A549 (cell line): ENCODE data around the gene SBK3. TPM values are rescaled to one million over a fixed set of nuclear protein-coding genes. Genes with fewer than 3 reads are reported as not detected.

Experiments used
- ATAC-seq, 2 experiments: fragments of 200-7000 bp in 1 of 2; fragments of >200 bp in 1 of 2; cut with Nextera tagmentation in 1 of 2; cut with Tn5 transposase in 1 of 2; 3 replicates each; pipeline versions ENCODE4 v1.8.0 to v1.9.1; 2018 to 2020; ENCODE audit warnings: mild to moderate bottlenecking in 1 of 2, moderate library complexity in 1 of 2
- CTCF ChIA-PET: fragments of 300-600 bp; sonication (Branson Sonifier 250); formaldehyde crosslinking; extraction: SDS; loops from one replicate; lab custom pipeline; 2021; ENCODE audit warnings: antibody characterized with exemption, inconsistent platforms; lab: Yijun Ruan, JAX
- POLR2A ChIA-PET: fragments of 350-600 bp; formaldehyde crosslinking; extraction: SDS; loops from one replicate; lab custom pipeline; 2021; ENCODE audit warnings: antibody characterized with exemption, inconsistent platforms; lab: Yijun Ruan, JAX
- DNase-seq, 2 experiments: peaks; one replicate each; pipeline versions ENCODE4 v3.0.0 to v3.0.0-alpha.2; 2011 to 2016; ENCODE audit warnings: low read depth in 1 of 2, low spot score in 1 of 2
- FAIRE-seq: peaks from 2 replicates; lab custom pipeline; 2011; peaks lifted over from hg19 to GRCh38; lab: Jason Lieb, UNC
- H3K27ac ChIP-seq, 2 experiments: fragments of >200 bp; sonication (Bioruptor Twin); formaldehyde crosslinking; 3 replicates each; pipeline ENCODE4 v1.5.1; 2016 to 2017
- H3K4me1 ChIP-seq: fragments of >200 bp; sonication (Bioruptor Twin); formaldehyde crosslinking; 3 replicates; pipeline ENCODE4 v1.6.1; 2016
- H3K4me2 ChIP-seq: fragments of >200 bp; sonication (Bioruptor Twin); formaldehyde crosslinking; 3 replicates; pipeline ENCODE4 v1.6.1; 2016
- H3K4me3 ChIP-seq: fragments of >200 bp; sonication (Bioruptor Twin); formaldehyde crosslinking; 3 replicates; pipeline ENCODE4 v1.5.1; 2016
- H3K9me3 ChIP-seq: fragments of >200 bp; sonication (Bioruptor Twin); formaldehyde crosslinking; 3 replicates; pipeline ENCODE4 v1.6.1; 2016
- CBX8 ChIP-seq: fragments of 200-600 bp; sonication (generic); IDR thresholded peaks from 2 replicates; pipeline ENCODE4 v1.6.1; 2016
- CEBPB ChIP-seq, 2 experiments: fragments of >200 bp in 1 of 2; sonication (Bioruptor Twin) in 1 of 2; formaldehyde crosslinking in 1 of 2; IDR thresholded peaks; 2 replicates each; pipeline ENCODE4 v1.6.1; 2012 to 2016
- CHD2 ChIP-seq: fragments of 150-350 bp; IDR thresholded peaks from 2 replicates; pipeline ENCODE4 v1.6.1; 2014; ENCODE audit warnings: low read length; ENCODE audit not compliant: partially characterized antibody
- EHF ChIP-seq: fragments of 250-450 bp; sonication (Bioruptor Pico); IDR thresholded peaks from 2 replicates; pipeline ENCODE4 v1.5.0; 2020; ENCODE audit warnings: mild to moderate bottlenecking
- EHMT2 ChIP-seq: fragments of 200-600 bp; sonication (generic); IDR thresholded peaks from 2 replicates; pipeline ENCODE4 v1.6.1; 2016; ENCODE audit warnings: antibody characterized with exemption, low read depth, mild to moderate bottlenecking, moderate library complexity
- ESRRA ChIP-seq: fragments of 150-350 bp; IDR thresholded peaks from 2 replicates; pipeline ENCODE4 v1.6.1; 2014; ENCODE audit warnings: mild to moderate bottlenecking, low read length, borderline replicate concordance
- FOSL2 ChIP-seq, 2 experiments: fragments of 450-650 bp in 1 of 2; fragments of >200 bp in 1 of 2; sonication (Bioruptor Twin) in 1 of 2; formaldehyde crosslinking; IDR thresholded peaks; 2 replicates each; pipeline versions ENCODE4 v1.5.0 to v1.6.1; 2016 to 2020; ENCODE audit warnings: mild to moderate bottlenecking in 1 of 2, moderate library complexity in 1 of 2
- GATA3 ChIP-seq: IDR thresholded peaks from 2 replicates; pipeline ENCODE4 v1.6.1; 2012; ENCODE audit warnings: borderline replicate concordance
- HOXB13 ChIP-seq: fragments of 250-450 bp; sonication (Bioruptor Pico); IDR thresholded peaks from 2 replicates; pipeline ENCODE4 v1.5.0; 2020; ENCODE audit warnings: low read depth, mild to moderate bottlenecking, moderate library complexity
- JUNB ChIP-seq: fragments of >200 bp; sonication (Bioruptor Twin); formaldehyde crosslinking; IDR thresholded peaks from 2 replicates; pipeline ENCODE4 v1.6.1; 2016
- KDM5A ChIP-seq: fragments of 200-600 bp; sonication (generic); IDR thresholded peaks from 2 replicates; pipeline ENCODE4 v1.6.1; 2016; ENCODE audit warnings: antibody characterized with exemption, mild to moderate bottlenecking
- NFE2L2 ChIP-seq: fragments of 150-350 bp; conservative IDR thresholded peaks from 2 replicates; pipeline ENCODE4 v1.6.1; 2014; ENCODE audit warnings: low read length
- NPAS2 ChIP-seq: fragments of 250-450 bp; sonication (Bioruptor Pico); IDR thresholded peaks from 2 replicates; pipeline ENCODE4 v1.8.0; 2022; ENCODE audit warnings: mild to moderate bottlenecking, moderate library complexity, borderline replicate concordance
- NR3C1 ChIP-seq: fragments of >200 bp; sonication (Bioruptor Twin); formaldehyde crosslinking; IDR thresholded peaks from 3 replicates; pipeline ENCODE4 v1.6.1; 2017
- PHF8 ChIP-seq: fragments of 200-600 bp; sonication (generic); IDR thresholded peaks from 2 replicates; pipeline ENCODE4 v1.6.1; 2016; ENCODE audit warnings: low read depth, mild to moderate bottlenecking, antibody characterized with exemption, moderate library complexity, borderline replicate concordance
- POLR2A ChIP-seq: IDR thresholded peaks from 2 replicates; pipeline ENCODE4 v1.6.1; 2012; ENCODE audit warnings: mild to moderate bottlenecking, low read length
- RAD21 ChIP-seq, 2 experiments: fragments of >200 bp in 1 of 2; sonication (Bioruptor Twin) in 1 of 2; formaldehyde crosslinking in 1 of 2; IDR thresholded peaks in 1 of 2; conservative IDR thresholded peaks in 1 of 2; 2 replicates in 1 of 2; 3 replicates in 1 of 2; pipeline ENCODE4 v1.6.1; 2012 to 2018; ENCODE audit warnings: inconsistent platforms in 1 of 2
- RFX5 ChIP-seq: fragments of 450-650 bp; IDR thresholded peaks from 2 replicates; pipeline ENCODE4 v1.7.1; 2014; ENCODE audit warnings: antibody characterized with exemption, mild to moderate bottlenecking, moderate library complexity
- SMC3 ChIP-seq: fragments of >200 bp; sonication (Bioruptor Twin); formaldehyde crosslinking; IDR thresholded peaks from 3 replicates; pipeline ENCODE4 v1.6.1; 2018; ENCODE audit warnings: inconsistent platforms
- TP53 ChIP-seq: fragments of 250-450 bp; sonication (Bioruptor Pico); IDR thresholded peaks from 2 replicates; pipeline ENCODE4 v1.5.0; 2021; ENCODE audit warnings: mild to moderate bottlenecking, moderate library complexity
- ZC3H11A ChIP-seq: fragments of 450-650 bp; IDR thresholded peaks from 2 replicates; pipeline ENCODE4 v1.6.1; 2014; ENCODE audit warnings: antibody characterized with exemption, mild to moderate bottlenecking
- ZFP36 ChIP-seq: fragments of 450-650 bp; IDR thresholded peaks from 2 replicates; pipeline ENCODE4 v1.6.1; 2014; ENCODE audit warnings: borderline replicate concordance; ENCODE audit not compliant: partially characterized antibody
- WGBS: methylation state at CpG from one replicate; pipeline ENCODE4 v1.1.6; 2017; ENCODE audit errors: missing lambda C conversion rate; 5-methylcytosine and 5-hydroxymethylcytosine counted together
- polyA plus RNA-seq, 4 experiments: library from polyadenylated mRNA; depleted of rRNA in 3 of 4; stranded (reverse); fragments of >200 nt; fragmentation: RNase III in 1 of 4; extraction: RNeasy Plus Mini Kit Qiagen cat#74134 plus additional on column Dnase treatment in 1 of 4; gene quantifications; 2 replicates in 3 of 4; 3 replicates in 1 of 4; pipeline ENCODE4 v1.2.3, GENCODE V29; 2011 to 2017
- TF ChIP-seq, protein P1 (sequence below): fragments of 450-650 bp; IDR thresholded peaks from 2 replicates; pipeline ENCODE4 v1.6.1; 2014; ENCODE audit warnings: antibody characterized with exemption
- TF ChIP-seq, protein P2 (sequence below): IDR thresholded peaks from 2 replicates; pipeline ENCODE4 v1.6.1; 2012
- TF ChIP-seq, protein P3 (sequence below): fragments of >200 bp; sonication (Bioruptor Twin); formaldehyde crosslinking; IDR thresholded peaks from 3 replicates; pipeline ENCODE4 v1.6.1; 2016
- TF ChIP-seq, protein P4 (sequence below): fragments of 250-450 bp; sonication (Bioruptor Pico); IDR thresholded peaks from 2 replicates; pipeline ENCODE4 v1.5.0; 2020; ENCODE audit warnings: low read depth, mild to moderate bottlenecking, moderate library complexity
- TF ChIP-seq, protein P5 (sequence below): fragments of 150-350 bp; IDR thresholded peaks from 2 replicates; pipeline ENCODE4 v1.6.1; 2014; ENCODE audit warnings: low read depth, mild to moderate bottlenecking, low read length
- TF ChIP-seq, protein P6 (sequence below): fragments of 200-600 bp; sonication (generic); IDR thresholded peaks from 2 replicates; pipeline ENCODE4 v1.6.1; 2016; ENCODE audit warnings: antibody characterized with exemption, mild to moderate bottlenecking, moderate library complexity
- TF ChIP-seq, protein P7 (sequence below): IDR thresholded peaks from 2 replicates; pipeline ENCODE4 v1.6.1; 2012

Gene SBK3
- polyA plus RNA-seq, 2 of the 4 experiments (the other 2 are of a cell fraction): 1.1 TPM

DNA sequence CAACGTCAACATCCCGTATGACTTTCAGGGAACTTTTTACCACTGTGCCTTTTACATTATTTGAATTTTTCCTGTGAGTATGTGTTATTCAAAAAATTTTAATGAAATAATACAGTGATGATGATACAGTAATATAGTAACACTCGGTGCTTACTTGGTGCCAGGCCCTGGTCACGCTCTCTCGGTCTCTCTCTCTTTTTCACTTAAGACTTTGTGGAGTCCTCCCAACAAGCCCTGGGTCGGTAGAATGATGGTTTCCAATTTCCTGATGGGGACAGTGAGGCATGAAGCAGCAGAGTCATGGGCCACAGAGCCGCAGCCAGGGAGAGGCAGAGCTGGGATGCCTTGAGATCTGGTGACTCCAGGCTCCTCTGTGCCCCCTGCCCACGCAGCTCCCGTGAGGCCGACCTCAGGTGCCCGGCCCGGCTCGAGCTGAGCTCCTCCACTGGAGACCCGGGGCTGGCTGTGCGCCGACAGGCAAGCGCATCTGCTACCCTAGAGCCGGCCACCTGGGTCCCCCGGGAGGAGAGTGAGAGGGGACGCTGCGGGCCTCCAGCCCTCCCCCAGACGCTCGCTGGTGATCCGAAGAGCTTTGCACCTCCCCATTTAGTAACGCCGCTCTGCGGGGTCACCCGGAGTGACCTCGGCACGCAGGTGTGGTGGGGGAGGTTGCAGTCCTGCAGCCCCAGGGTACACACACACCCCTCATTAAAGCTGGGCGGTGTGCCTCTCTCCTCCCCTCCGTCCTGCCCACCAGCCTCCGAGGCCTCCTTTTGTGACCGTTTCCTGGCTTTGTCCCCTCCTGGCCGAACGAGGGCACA is 4.4 kb upstream of the SBK3 start:
- POLR2A ChIA-PET: interaction anchor here (0.5 to 4.7 kb wide), 17 partner anchors 20 to 409 kb away, joined by 3 to 44 read pairs (median 5); partner anchors contain the start of genes FIZ1, UBE2S, ZNF524 and ZNF579
- peaks cover 76% of the 10 kb centered on the region for H3K4me1 ChIP-seq
- H3K4me2 ChIP-seq: peak overlapping the region; percentile 82
- CTCF ChIA-PET: interaction anchor here (0.7 to 7.6 kb wide), 22 partner anchors 12 to 409 kb away, joined by 3 to 43 read pairs (median 4); partner anchors contain the start of genes FIZ1, ZNF579 and ZNF865
- H3K4me3 ChIP-seq: peak overlapping the region; percentile 38
- H3K27ac ChIP-seq: peak overlapping the region; percentile 97 to 99
- 3% methylated on average over 36 of the region's 36 CpGs for WGBS
- H3K9me3 ChIP-seq: no peaks in the 10 kb centered on the region
- DNase-seq: peak; percentile 88
- peak; percentile 74 to 75 for ATAC-seq
- peak; percentile 74 for FAIRE-seq
- TF ChIP-seq TP53 (CRISPR knock-in tag) (no peak), JUNB (peak; percentile 92), GATA3 (peak; percentile 82; the same call in 1 of the 2 replicates), CHD2 (peak; percentile 10), ESRRA (no peak), RFX5 (peak; percentile 75), EHF (CRISPR knock-in tag) (no peak), KDM5A (no peak), ZFP36 (no peak), CEBPB (IDR thresholded peaks at IDR 0.05) (no peak; a peak in 1 of 4 replicates), NFE2L2 (no peak), FOSL2 (IDR thresholded peaks at IDR 0.05) (no peak), FOSL2 (CRISPR knock-in tag; IDR thresholded peaks at IDR 0.05) (peak; percentile 98), SMC3 (0 out of 3 replicates have a peak, but pooled peaks have one; percentile 36), PHF8 (no peak), RAD21 (conservative IDR thresholded peaks at IDR 0.05 in 1 of 2, IDR thresholded peaks at IDR 0.05 in 1 of 2) (peak; percentile 41 to 42; a peak in 2 of 5 replicates), NPAS2 (CRISPR knock-in tag) (no peak), NR3C1 (no peak), CBX8 (no peak), ZC3H11A (no peak), POLR2A (peak; percentile 33; the same call in 1 of the 2 replicates), HOXB13 (peak; percentile 76), EHMT2 (no peak)
- TF ChIP-seq, protein P1, sequence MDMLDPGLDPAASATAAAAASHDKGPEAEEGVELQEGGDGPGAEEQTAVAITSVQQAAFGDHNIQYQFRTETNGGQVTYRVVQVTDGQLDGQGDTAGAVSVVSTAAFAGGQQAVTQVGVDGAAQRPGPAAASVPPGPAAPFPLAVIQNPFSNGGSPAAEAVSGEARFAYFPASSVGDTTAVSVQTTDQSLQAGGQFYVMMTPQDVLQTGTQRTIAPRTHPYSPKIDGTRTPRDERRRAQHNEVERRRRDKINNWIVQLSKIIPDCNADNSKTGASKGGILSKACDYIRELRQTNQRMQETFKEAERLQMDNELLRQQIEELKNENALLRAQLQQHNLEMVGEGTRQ: no peak
- TF ChIP-seq, protein P2, sequence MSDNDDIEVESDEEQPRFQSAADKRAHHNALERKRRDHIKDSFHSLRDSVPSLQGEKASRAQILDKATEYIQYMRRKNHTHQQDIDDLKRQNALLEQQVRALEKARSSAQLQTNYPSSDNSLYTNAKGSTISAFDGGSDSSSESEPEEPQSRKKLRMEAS: peak; percentile 58
- TF ChIP-seq, protein P3, sequence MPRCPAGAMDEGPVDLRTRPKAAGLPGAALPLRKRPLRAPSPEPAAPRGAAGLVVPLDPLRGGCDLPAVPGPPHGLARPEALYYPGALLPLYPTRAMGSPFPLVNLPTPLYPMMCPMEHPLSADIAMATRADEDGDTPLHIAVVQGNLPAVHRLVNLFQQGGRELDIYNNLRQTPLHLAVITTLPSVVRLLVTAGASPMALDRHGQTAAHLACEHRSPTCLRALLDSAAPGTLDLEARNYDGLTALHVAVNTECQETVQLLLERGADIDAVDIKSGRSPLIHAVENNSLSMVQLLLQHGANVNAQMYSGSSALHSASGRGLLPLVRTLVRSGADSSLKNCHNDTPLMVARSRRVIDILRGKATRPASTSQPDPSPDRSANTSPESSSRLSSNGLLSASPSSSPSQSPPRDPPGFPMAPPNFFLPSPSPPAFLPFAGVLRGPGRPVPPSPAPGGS: peak; percentile 39; the same call in 1 of the 3 replicates
- TF ChIP-seq, protein P4, sequence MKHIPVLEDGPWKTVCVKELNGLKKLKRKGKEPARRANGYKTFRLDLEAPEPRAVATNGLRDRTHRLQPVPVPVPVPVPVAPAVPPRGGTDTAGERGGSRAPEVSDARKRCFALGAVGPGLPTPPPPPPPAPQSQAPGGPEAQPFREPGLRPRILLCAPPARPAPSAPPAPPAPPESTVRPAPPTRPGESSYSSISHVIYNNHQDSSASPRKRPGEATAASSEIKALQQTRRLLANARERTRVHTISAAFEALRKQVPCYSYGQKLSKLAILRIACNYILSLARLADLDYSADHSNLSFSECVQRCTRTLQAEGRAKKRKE (CRISPR knock-in tag): 0 out of 2 replicates have a peak, but pooled peaks have one; percentile 4
- TF ChIP-seq, protein P5, sequence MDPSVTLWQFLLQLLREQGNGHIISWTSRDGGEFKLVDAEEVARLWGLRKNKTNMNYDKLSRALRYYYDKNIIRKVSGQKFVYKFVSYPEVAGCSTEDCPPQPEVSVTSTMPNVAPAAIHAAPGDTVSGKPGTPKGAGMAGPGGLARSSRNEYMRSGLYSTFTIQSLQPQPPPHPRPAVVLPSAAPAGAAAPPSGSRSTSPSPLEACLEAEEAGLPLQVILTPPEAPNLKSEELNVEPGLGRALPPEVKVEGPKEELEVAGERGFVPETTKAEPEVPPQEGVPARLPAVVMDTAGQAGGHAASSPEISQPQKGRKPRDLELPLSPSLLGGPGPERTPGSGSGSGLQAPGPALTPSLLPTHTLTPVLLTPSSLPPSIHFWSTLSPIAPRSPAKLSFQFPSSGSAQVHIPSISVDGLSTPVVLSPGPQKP: no peak
- TF ChIP-seq, protein P6, sequence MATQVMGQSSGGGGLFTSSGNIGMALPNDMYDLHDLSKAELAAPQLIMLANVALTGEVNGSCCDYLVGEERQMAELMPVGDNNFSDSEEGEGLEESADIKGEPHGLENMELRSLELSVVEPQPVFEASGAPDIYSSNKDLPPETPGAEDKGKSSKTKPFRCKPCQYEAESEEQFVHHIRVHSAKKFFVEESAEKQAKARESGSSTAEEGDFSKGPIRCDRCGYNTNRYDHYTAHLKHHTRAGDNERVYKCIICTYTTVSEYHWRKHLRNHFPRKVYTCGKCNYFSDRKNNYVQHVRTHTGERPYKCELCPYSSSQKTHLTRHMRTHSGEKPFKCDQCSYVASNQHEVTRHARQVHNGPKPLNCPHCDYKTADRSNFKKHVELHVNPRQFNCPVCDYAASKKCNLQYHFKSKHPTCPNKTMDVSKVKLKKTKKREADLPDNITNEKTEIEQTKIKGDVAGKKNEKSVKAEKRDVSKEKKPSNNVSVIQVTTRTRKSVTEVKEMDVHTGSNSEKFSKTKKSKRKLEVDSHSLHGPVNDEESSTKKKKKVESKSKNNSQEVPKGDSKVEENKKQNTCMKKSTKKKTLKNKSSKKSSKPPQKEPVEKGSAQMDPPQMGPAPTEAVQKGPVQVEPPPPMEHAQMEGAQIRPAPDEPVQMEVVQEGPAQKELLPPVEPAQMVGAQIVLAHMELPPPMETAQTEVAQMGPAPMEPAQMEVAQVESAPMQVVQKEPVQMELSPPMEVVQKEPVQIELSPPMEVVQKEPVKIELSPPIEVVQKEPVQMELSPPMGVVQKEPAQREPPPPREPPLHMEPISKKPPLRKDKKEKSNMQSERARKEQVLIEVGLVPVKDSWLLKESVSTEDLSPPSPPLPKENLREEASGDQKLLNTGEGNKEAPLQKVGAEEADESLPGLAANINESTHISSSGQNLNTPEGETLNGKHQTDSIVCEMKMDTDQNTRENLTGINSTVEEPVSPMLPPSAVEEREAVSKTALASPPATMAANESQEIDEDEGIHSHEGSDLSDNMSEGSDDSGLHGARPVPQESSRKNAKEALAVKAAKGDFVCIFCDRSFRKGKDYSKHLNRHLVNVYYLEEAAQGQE: no peak
- TF ChIP-seq, protein P7, sequence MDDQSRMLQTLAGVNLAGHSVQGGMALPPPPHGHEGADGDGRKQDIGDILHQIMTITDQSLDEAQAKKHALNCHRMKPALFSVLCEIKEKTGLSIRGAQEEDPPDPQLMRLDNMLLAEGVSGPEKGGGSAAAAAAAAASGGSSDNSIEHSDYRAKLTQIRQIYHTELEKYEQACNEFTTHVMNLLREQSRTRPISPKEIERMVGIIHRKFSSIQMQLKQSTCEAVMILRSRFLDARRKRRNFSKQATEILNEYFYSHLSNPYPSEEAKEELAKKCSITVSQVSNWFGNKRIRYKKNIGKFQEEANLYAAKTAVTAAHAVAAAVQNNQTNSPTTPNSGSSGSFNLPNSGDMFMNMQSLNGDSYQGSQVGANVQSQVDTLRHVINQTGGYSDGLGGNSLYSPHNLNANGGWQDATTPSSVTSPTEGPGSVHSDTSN: no peak
